Subcutaneous adipose tissue (tissue), 4 donors: ENCODE data around the gene FAM177B. TPM values are rescaled to one million over a fixed set of nuclear protein-coding genes. Genes with fewer than 3 reads are reported as not detected.

ENCODE experiments used
- CTCF ChIP-seq: fragments of 450-650 bp; IDR thresholded peaks from one replicate; pipeline ENCODE4 v1.5.1; 2016; ENCODE audit warnings: low read depth, mild to moderate bottlenecking, control low read depth, antibody characterized with exemption, moderate library complexity
- total RNA-seq, 4 donors: library from RNA; depleted of rRNA; stranded (reverse); fragments of >200 nt; gene quantifications; one replicate each; pipeline ENCODE4 v1.1.0, GENCODE V29; 2016

FAM177B gene
- total RNA-seq, 4 donors from 2014 or later: 0.82 to 1.8 (median 1.1) TPM

GRCh38 chr1:222777977-222778376, 41.0 kb downstream of the FAM177B start:
- TF ChIP-seq CTCF: no peak

GRCh38 chr1:222781251-222781650, 44.2 kb downstream of the FAM177B start:
- TF ChIP-seq CTCF: no peak

GRCh38 chr1:222783051-222783450, 46.0 kb downstream of the FAM177B start:
- TF ChIP-seq CTCF: no peak

GRCh38 chr1:222784371-222784770, 47.4 kb downstream of the FAM177B start:
- TF ChIP-seq CTCF: no peak

- TF ChIP-seq CTCF: no peak
These were observed 47.9 kb downstream of the FAM177B start for GRCh38 chr1:222784916-222785315.

GRCh38 chr1:222785529-222785928, 48.5 kb downstream of the FAM177B start:
- TF ChIP-seq CTCF: no peak

GRCh38 chr1:222786121-222786520, 49.1 kb downstream of the FAM177B start:
- no peak for TF ChIP-seq CTCF
